Smooth muscle cell (in vitro differentiated cells): ENCODE measurements around the gene ADGRG2. TPM values are rescaled to one million over a fixed set of nuclear protein-coding genes. Genes with fewer than 3 reads are reported as not detected.

Experiments
- DNase-seq: peaks from one replicate; lab custom pipeline; 2025; ENCODE audit not compliant: unreplicated experiment; lab: John Stamatoyannopoulos, UW
- H2AFZ ChIP-seq: fragments of 200-600 bp; sonication (generic); 2 replicates; pipeline ENCODE4 v1.6.0; 2016; ENCODE audit warnings: antibody characterized with exemption, low read depth, mild to moderate bottlenecking
- H3F3A ChIP-seq: fragments of 200-600 bp; sonication (generic); 2 replicates; pipeline ENCODE4 v1.6.0; 2017; ENCODE audit warnings: antibody characterized with exemption, low read depth
- H3K27ac ChIP-seq: fragments of 200-600 bp; sonication (generic); 2 replicates; pipeline ENCODE4 v1.5.1; 2016; ENCODE audit warnings: low read depth, mild to moderate bottlenecking
- H3K27me3 ChIP-seq: fragments of 200-600 bp; sonication (generic); 2 replicates; pipeline ENCODE4 v1.6.1; 2016; ENCODE audit warnings: low read depth, mild to moderate bottlenecking
- H3K36me3 ChIP-seq: fragments of 200-600 bp; sonication (generic); 2 replicates; pipeline ENCODE4 v1.5.1; 2016; ENCODE audit warnings: low read depth
- H3K4me1 ChIP-seq: fragments of 200-600 bp; sonication (generic); 2 replicates; pipeline ENCODE4 v1.5.1; 2016; ENCODE audit warnings: low read depth
- H3K4me2 ChIP-seq: fragments of 200-600 bp; sonication (generic); 2 replicates; pipeline ENCODE4 v1.6.0; 2016; ENCODE audit warnings: mild to moderate bottlenecking
- H3K4me3 ChIP-seq: fragments of 200-600 bp; sonication (generic); 2 replicates; pipeline ENCODE4 v1.5.1; 2016; ENCODE audit warnings: mild to moderate bottlenecking
- H3K79me2 ChIP-seq: fragments of 200-600 bp; sonication (generic); 2 replicates; pipeline ENCODE4 v1.6.0; 2016; ENCODE audit warnings: low read depth, mild to moderate bottlenecking
- H3K9ac ChIP-seq: fragments of 200-600 bp; sonication (generic); 2 replicates; pipeline ENCODE4 v1.6.0; 2016; ENCODE audit warnings: low read depth
- H3K9me3 ChIP-seq: fragments of 200-600 bp; sonication (generic); replicated peaks from 2 replicates; pipeline ENCODE4 v1.5.1; 2016; ENCODE audit warnings: low read depth
- H4K20me1 ChIP-seq: fragments of 200-600 bp; sonication (generic); 2 replicates; pipeline ENCODE4 v1.6.0; 2016; ENCODE audit warnings: low read depth
- WGBS: methylation state at CpG from one replicate; pipeline ENCODE4 v1.1.7; 2016; ENCODE audit warnings: low lambda C conversion rate; 5-methylcytosine and 5-hydroxymethylcytosine counted together
- polyA plus RNA-seq: library from polyadenylated mRNA; unstranded; fragments of >200 nt; fragmentation: Nextera tagmentation; extraction: Ambion mirVana; gene quantifications from 2 replicates; pipeline ENCODE4 v1.2.1, GENCODE V29; 2016
- total RNA-seq: library from RNA; depleted of rRNA; stranded (reverse); fragments of >200 nt; gene quantifications from 2 replicates; pipeline ENCODE4 v1.2.3, GENCODE V29; 2014
- TF ChIP-seq, protein P1 (sequence below): fragments of 200-600 bp; sonication (generic); IDR thresholded peaks from 2 replicates; pipeline ENCODE4 v1.5.1; 2017; ENCODE audit warnings: borderline replicate concordance, mild to moderate bottlenecking, antibody characterized with exemption; ENCODE audit not compliant: insufficient read depth, poor library complexity, severe bottlenecking

Gene ADGRG2
- total and polyA plus RNA-seq, 2 experiments from 2014 or later: 0.09 TPM; not detected in 1

DNA sequence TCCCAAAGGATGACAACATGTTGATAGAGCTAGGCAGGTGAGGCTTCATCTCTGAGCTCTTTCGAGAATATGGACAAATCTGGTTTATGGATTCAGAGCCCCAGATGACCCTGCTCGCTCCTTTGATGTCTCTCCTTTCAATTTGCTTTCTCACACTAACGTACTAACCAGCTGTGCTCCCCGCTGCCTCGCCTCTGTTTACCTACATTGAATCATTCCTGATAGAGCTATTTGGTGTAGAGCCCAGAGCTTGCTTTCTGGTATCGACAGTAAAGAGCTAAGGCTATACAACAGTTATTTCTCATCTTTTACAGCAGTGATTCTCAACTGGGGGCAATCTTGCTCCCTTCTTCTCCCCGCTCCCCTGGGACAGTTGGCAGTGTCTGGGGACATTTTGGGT is 129.4 kb downstream of the ADGRG2 start:
- Histone ChIP-seq H3K36me3 (no peaks in the 10 kb centered on the region), H3K79me2 (no peaks in the 10 kb centered on the region), H3K4me2 (no peak overlapping the region), H3K9me3 (no peaks in the 10 kb centered on the region), H3K9ac (no peak overlapping the region), H2AFZ (no peak overlapping the region), H4K20me1 (no peaks in the 10 kb centered on the region), H3K27me3 (no peaks in the 10 kb centered on the region), H3K27ac (no peak overlapping the region), H3F3A (no peaks in the 10 kb centered on the region), H3K4me3 (no peak overlapping the region), H3K4me1 (no peaks in the 10 kb centered on the region)
- DNase-seq: no peak
- TF ChIP-seq, protein P1, sequence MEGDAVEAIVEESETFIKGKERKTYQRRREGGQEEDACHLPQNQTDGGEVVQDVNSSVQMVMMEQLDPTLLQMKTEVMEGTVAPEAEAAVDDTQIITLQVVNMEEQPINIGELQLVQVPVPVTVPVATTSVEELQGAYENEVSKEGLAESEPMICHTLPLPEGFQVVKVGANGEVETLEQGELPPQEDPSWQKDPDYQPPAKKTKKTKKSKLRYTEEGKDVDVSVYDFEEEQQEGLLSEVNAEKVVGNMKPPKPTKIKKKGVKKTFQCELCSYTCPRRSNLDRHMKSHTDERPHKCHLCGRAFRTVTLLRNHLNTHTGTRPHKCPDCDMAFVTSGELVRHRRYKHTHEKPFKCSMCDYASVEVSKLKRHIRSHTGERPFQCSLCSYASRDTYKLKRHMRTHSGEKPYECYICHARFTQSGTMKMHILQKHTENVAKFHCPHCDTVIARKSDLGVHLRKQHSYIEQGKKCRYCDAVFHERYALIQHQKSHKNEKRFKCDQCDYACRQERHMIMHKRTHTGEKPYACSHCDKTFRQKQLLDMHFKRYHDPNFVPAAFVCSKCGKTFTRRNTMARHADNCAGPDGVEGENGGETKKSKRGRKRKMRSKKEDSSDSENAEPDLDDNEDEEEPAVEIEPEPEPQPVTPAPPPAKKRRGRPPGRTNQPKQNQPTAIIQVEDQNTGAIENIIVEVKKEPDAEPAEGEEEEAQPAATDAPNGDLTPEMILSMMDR: no peak
- 76% methylated on average over 7 of the region's 7 CpGs for WGBS

DNA sequence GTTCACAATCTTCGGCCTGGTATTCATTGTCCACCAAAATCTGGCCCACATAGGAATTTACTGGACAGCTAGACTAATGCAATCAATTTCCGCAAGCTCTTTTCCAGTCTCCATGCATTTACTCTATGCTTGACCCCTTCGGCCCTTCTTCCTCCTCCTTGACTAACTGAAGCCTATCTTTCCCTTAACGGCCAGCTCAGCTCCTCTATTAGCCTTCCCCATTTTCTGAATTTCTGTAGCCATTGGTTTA is 137.2 kb downstream of the ADGRG2 start:
- no peaks in the 10 kb centered on the region for H3F3A ChIP-seq
- no peaks in the 10 kb centered on the region for H3K79me2 ChIP-seq
- H2AFZ ChIP-seq: peak overlapping the region; percentile 76
- H3K4me3 ChIP-seq: peak overlapping the region; percentile 72
- no peaks in the 10 kb centered on the region for H3K36me3 ChIP-seq
- H3K9ac ChIP-seq: peak overlapping the region; percentile 78
- TF ChIP-seq, protein P1: no peak
- H3K9me3 ChIP-seq: peaks cover 3% of the 10 kb centered on the region
- H3K27ac ChIP-seq: no peak overlapping the region
- no peaks in the 10 kb centered on the region for H4K20me1 ChIP-seq
- no peaks in the 10 kb centered on the region for H3K27me3 ChIP-seq
- DNase-seq: no peak
- H3K4me1 ChIP-seq: peaks cover 4% of the 10 kb centered on the region
- H3K4me2 ChIP-seq: peak overlapping the region; percentile 82
- WGBS: 46% methylated on average over 4 of the region's 4 CpGs

DNA sequence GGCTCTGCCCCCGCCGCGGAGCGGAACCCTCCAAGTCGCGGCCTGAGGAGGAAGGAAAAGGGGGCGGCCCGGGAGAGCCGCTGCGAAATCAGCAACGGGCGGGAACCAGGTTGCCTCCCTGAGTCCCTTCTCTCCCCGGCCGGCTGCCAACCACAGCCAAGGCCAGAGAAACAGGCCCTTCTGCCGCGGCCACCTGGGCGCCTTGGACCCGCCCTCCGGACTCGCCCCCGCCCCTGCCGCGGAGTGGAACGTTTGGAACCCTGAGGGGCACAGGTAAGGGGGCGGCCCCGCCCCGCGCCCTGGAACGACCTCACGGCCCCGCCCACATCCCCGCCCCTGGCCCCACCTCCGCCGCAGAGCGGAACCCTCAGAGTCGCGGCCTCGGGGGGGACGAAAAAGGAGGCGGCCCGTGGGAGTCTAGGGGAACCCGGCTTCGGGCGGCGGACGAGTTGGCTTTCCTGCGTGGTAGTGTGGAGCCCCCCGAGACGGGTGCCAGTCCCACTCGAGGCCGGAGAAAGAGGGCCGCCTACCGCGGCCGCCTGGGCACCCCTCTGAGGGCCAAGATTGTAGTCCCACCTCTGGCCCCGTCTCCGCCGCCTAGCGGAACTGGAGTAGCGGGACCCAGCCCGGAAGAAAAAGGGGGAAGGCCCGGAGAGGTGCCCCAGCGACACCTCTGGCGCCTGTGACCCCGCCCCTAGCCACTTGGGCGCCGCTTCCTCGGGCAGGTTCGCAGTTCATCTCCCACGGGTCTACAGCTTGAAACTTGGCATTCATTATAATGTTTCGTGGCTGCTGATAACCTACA is 137.7 kb downstream of the ADGRG2 start:
- TF ChIP-seq, protein P1: peak; percentile 33
- WGBS: 51% methylated on average over 44 of the region's 71 CpGs
- Histone ChIP-seq H2AFZ (peak overlapping the region; percentile 76), H4K20me1 (no peaks in the 10 kb centered on the region), H3K9me3 (peaks cover 3% of the 10 kb centered on the region), H3K4me2 (peak overlapping the region; percentile 82), H3K36me3 (no peaks in the 10 kb centered on the region), H3K27ac (peak overlapping the region; percentile 67), H3K79me2 (no peaks in the 10 kb centered on the region), H3K27me3 (no peaks in the 10 kb centered on the region), H3F3A (no peaks in the 10 kb centered on the region), H3K4me3 (peak overlapping the region; percentile 72), H3K9ac (peak overlapping the region; percentile 78), H3K4me1 (peaks cover 4% of the 10 kb centered on the region)
- peak; percentile 71 for DNase-seq
